H1 (cell line): Measurements from ENCODE around the gene PIK3C2G. TPM values are rescaled to one million over a fixed set of nuclear protein-coding genes. Genes with fewer than 3 reads are reported as not detected.

Experiments
- CTCF ChIA-PET: fragments of 300-600 bp; sonication (Branson Sonifier 250); formaldehyde crosslinking; loops from one replicate; lab custom pipeline; 2021; ENCODE audit not compliant: partially characterized antibody; lab: Charles Lee
- POLR2A ChIA-PET: fragments of 300-600 bp; sonication (Branson Sonifier 250); formaldehyde crosslinking; loops from one replicate; lab custom pipeline; 2021; ENCODE audit warnings: inconsistent platforms; ENCODE audit not compliant: partially characterized antibody; lab: Charles Lee
- DNase-seq, 2 experiments: peaks; one replicate each; pipeline versions ENCODE4 v3.0.0 to v3.0.0-alpha.2; 2010 to 2022; ENCODE audit warnings: low spot score in 2 of 2, low read depth in 1 of 2, mixed read lengths in 1 of 2
- FAIRE-seq: peaks from 2 replicates; lab custom pipeline; 2011; peaks lifted over from hg19 to GRCh38; lab: Jason Lieb, UNC
- H2AFZ ChIP-seq: 2 replicates; pipeline ENCODE4 v1.8.1; 2012; ENCODE audit warnings: low read length, inconsistent platforms
- H2AK5ac ChIP-seq: 2 replicates; pipeline ENCODE4 v1.6.1; 2013; ENCODE audit warnings: low read depth, low read length
- H2BK120ac ChIP-seq: replicated peaks from 2 replicates; pipeline ENCODE3; 2013; ENCODE audit warnings: low read depth, low read length, inconsistent platforms
- H2BK12ac ChIP-seq: 2 replicates; pipeline ENCODE4 v1.6.1; 2013; ENCODE audit warnings: low read depth, low read length
- H2BK15ac ChIP-seq: 2 replicates; pipeline ENCODE4 v1.6.1; 2013; ENCODE audit warnings: low read length
- H2BK20ac ChIP-seq: 2 replicates; pipeline ENCODE4 v1.6.1; 2013; ENCODE audit warnings: low read length
- H2BK5ac ChIP-seq: 2 replicates; pipeline ENCODE4 v1.6.1; 2013; ENCODE audit warnings: low read depth, low read length
- H3K14ac ChIP-seq: 2 replicates; pipeline ENCODE4 v1.6.1; 2013; ENCODE audit warnings: inconsistent platforms; ENCODE audit not compliant: insufficient read length
- H3K18ac ChIP-seq: 2 replicates; pipeline ENCODE4 v1.6.1; 2013; ENCODE audit warnings: low read length; ENCODE audit errors: extremely low read depth
- H3K23ac ChIP-seq: 2 replicates; pipeline ENCODE4 v1.6.1; 2013; ENCODE audit warnings: inconsistent platforms; ENCODE audit not compliant: insufficient read length
- H3K23me2 ChIP-seq: 2 replicates; pipeline ENCODE4 v1.6.1; 2013; ENCODE audit warnings: low read depth, low read length
- H3K27ac ChIP-seq: 2 replicates; pipeline ENCODE4 v1.6.1; 2011; ENCODE audit warnings: low read depth, low read length, inconsistent platforms
- H3K27me3 ChIP-seq, 4 experiments: replicated peaks in 1 of 4; 1 replicate in 1 of 4; 2 replicates in 3 of 4; pipeline versions ENCODE4 v1.6.1 to v1.8.1; 2011 to 2013; ENCODE audit warnings: low read length in 3 of 4, mild to moderate bottlenecking in 3 of 4, inconsistent platforms in 2 of 4, mixed read lengths in 2 of 4, moderate library complexity in 1 of 4; ENCODE audit not compliant: control insufficient read depth in 3 of 4, insufficient read depth in 3 of 4; ENCODE audit errors: extremely low read depth in 1 of 4
- H3K36me3 ChIP-seq, 4 experiments: 2 replicates each; pipeline versions ENCODE4 v1.6.1 to v1.8.1; 2011 to 2013; ENCODE audit warnings: mild to moderate bottlenecking in 4 of 4, low read length in 3 of 4, moderate library complexity in 2 of 4, control low read depth in 1 of 4, inconsistent platforms in 1 of 4; ENCODE audit not compliant: insufficient read depth in 4 of 4, control insufficient read depth in 2 of 4
- H3K4ac ChIP-seq: replicated peaks from 2 replicates; pipeline ENCODE3; 2013; ENCODE audit warnings: low read length, low read depth, mixed read lengths, inconsistent platforms; ENCODE audit not compliant: insufficient read length
- H3K4me1 ChIP-seq, 4 experiments: replicated peaks in 1 of 4; 1 replicate in 1 of 4; 2 replicates in 3 of 4; pipeline versions ENCODE4 v1.6.1 to v1.8.1; 2011 to 2013; ENCODE audit warnings: low read length in 3 of 4, inconsistent platforms in 2 of 4, mixed read lengths in 1 of 4; ENCODE audit not compliant: insufficient read depth in 4 of 4, control insufficient read depth in 3 of 4
- H3K4me2 ChIP-seq, 2 experiments: 2 replicates each; pipeline versions ENCODE4 v1.6.1 to v1.8.1; 2011 to 2013; ENCODE audit warnings: low read depth in 2 of 2, low read length in 2 of 2, control low read depth in 1 of 2, inconsistent platforms in 1 of 2, mild to moderate bottlenecking in 1 of 2; ENCODE audit not compliant: insufficient read depth in 1 of 2
- H3K4me3 ChIP-seq, 4 experiments: fragments of 200-600, 300-600 bp in 1 of 4; sonication (generic), shearing (Covaris generic), sonication (Bioruptor Twin) in 1 of 4; 2 replicates each; pipeline versions ENCODE4 v1.5.1 to v1.8.1; 2011 to 2016; ENCODE audit warnings: low read length in 4 of 4, low read depth in 3 of 4, control low read depth in 2 of 4, inconsistent platforms in 2 of 4, mild to moderate bottlenecking in 2 of 4, mixed read lengths in 1 of 4, moderate library complexity in 1 of 4; ENCODE audit not compliant: insufficient read depth in 2 of 4; ENCODE audit errors: extremely low read depth in 1 of 4
- H3K56ac ChIP-seq: replicated peaks from 2 replicates; pipeline ENCODE3; 2013; ENCODE audit warnings: low read depth, mild to moderate bottlenecking, mixed read lengths, low read length, inconsistent platforms; ENCODE audit not compliant: insufficient read length
- H3K79me1 ChIP-seq: 2 replicates; pipeline ENCODE4 v1.6.1; 2013; ENCODE audit warnings: low read depth, low read length, control low read depth
- H3K79me2 ChIP-seq, 2 experiments: 2 replicates each; pipeline versions ENCODE4 v1.6.1 to v1.8.1; 2012 to 2013; ENCODE audit warnings: low read length in 2 of 2, mild to moderate bottlenecking in 2 of 2, inconsistent platforms in 1 of 2; ENCODE audit not compliant: insufficient read depth in 2 of 2, control insufficient read depth in 1 of 2
- H3K9ac ChIP-seq, 4 experiments: replicated peaks in 1 of 4; 1 replicate in 1 of 4; 2 replicates in 3 of 4; pipeline versions ENCODE4 v1.6.1 to v1.8.1; 2011 to 2013; ENCODE audit warnings: low read depth in 3 of 4, low read length in 3 of 4, control low read depth in 2 of 4, mild to moderate bottlenecking in 2 of 4, moderate library complexity in 2 of 4, inconsistent platforms in 1 of 4; ENCODE audit errors: extremely low read depth in 1 of 4
- H3K9me3 ChIP-seq, 2 experiments: 2 replicates each; pipeline versions ENCODE4 v1.6.1 to v1.8.1; 2012 to 2013; ENCODE audit warnings: mild to moderate bottlenecking in 2 of 2, moderate library complexity in 2 of 2, control low read depth in 1 of 2, inconsistent platforms in 1 of 2, low read depth in 1 of 2, low read length in 1 of 2, mixed read lengths in 1 of 2; ENCODE audit not compliant: insufficient read depth in 2 of 2
- H4K20me1 ChIP-seq, 2 experiments: replicated peaks in 1 of 2; 2 replicates each; pipeline versions ENCODE3 to v1.8.1; 2011 to 2013; ENCODE audit warnings: inconsistent platforms in 2 of 2, low read length in 2 of 2, mild to moderate bottlenecking in 1 of 2; ENCODE audit not compliant: insufficient read depth in 2 of 2, control insufficient read depth in 1 of 2
- H4K5ac ChIP-seq: 2 replicates; pipeline ENCODE4 v1.6.1; 2013; ENCODE audit warnings: low read length, low read depth, mixed read lengths, inconsistent platforms; ENCODE audit not compliant: insufficient read length
- H4K8ac ChIP-seq: 2 replicates; pipeline ENCODE4 v1.8.0; 2013; ENCODE audit warnings: mild to moderate bottlenecking, moderate library complexity, low read length, inconsistent platforms; ENCODE audit not compliant: insufficient read depth; ENCODE audit errors: extremely low read depth
- H4K91ac ChIP-seq: replicated peaks from 2 replicates; pipeline ENCODE3; 2013; ENCODE audit warnings: low read length, mixed read lengths, inconsistent platforms; ENCODE audit not compliant: insufficient read length
- WGBS, 2 experiments: shearing (Covaris generic) in 1 of 2; methylation state at CpG; one replicate each; pipeline versions ENCODE4 v1.1.6 to v1.1.7; 2013 to 2015; ENCODE audit warnings: low lambda C conversion rate in 2 of 2, mixed read lengths in 2 of 2, inconsistent platforms in 1 of 2, low coverage in 1 of 2, missing lambda C conversion rate in 1 of 2; ENCODE audit not compliant: insufficient replicate concordance in 2 of 2, insufficient coverage in 1 of 2, insufficient read length in 1 of 2; ENCODE audit errors: extremely low coverage in 1 of 2, missing lambda C conversion rate in 1 of 2; 5-methylcytosine and 5-hydroxymethylcytosine counted together
- polyA plus RNA-seq, 7 experiments: library from polyadenylated mRNA; depleted of rRNA in 3 of 7; stranded (reverse) in 5 of 7; unstranded in 2 of 7; fragments of >200 nt in 5 of 7; fragments of 200-250 nt in 2 of 7; gene quantifications; 1 replicate in 5 of 7; 2 replicates in 1 of 7; 4 replicates in 1 of 7; pipeline versions ENCODE4 v1.2.1 to v1.2.3, GENCODE V29; 2011 to 2013; ENCODE audit warnings: missing spikeins in 2 of 7, mixed read lengths in 2 of 7
- total RNA-seq: library from RNA; stranded (reverse); fragmentation: NEBNext Ultra II Directional; extraction: Animal tissue kit (Norgen Biotek cat#: 25700); gene quantifications from 2 replicates; pipeline ENCODE4 v1.2.1, GENCODE V29; 2021
- TF ChIP-seq, protein P1 (sequence below): fragments of 300-600 bp; sonication (generic); IDR thresholded peaks from 2 replicates; pipeline ENCODE4 v1.7.1; 2012; ENCODE audit warnings: low read length, moderate library complexity, mild to moderate bottlenecking, inconsistent platforms; ENCODE audit not compliant: insufficient replicate concordance

The PIK3C2G gene
- total and polyA plus RNA-seq, 2 of the 8 experiments (the other 6 are each of a cell fraction or from before 2014, with no cell fraction given), result not detected

DNA sequence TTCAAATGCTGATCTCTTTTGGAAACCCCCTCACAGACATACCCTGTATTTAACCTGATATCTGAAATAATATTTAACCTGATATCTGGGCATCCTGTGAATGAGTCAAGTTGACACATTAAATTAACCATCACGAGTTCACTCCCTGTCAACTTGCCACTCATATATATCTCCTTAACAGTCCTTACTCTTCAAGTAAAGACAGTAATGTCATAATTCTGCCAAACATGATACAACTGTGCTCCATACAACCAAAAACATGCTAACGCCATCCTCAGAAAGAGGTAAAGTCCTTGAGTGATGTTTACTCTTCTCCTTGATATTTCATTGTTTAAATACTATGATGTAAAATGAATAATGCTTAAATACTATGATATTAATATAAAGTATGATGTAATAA, 371.5 kb downstream of the PIK3C2G start:
- Histone ChIP-seq H3K23ac (no peak overlapping the region), H3K27ac (no peak overlapping the region), H3K4me3 (no peak overlapping the region), H2BK120ac (no peak overlapping the region), H4K91ac (no peak overlapping the region), H3K27me3 (no peaks in the 10 kb centered on the region), H3K79me2 (no peaks in the 10 kb centered on the region), H2BK15ac (no peak overlapping the region), H2BK20ac (no peak overlapping the region), H3K4me2 (no peak overlapping the region), H2BK5ac (no peak overlapping the region), H4K5ac (no peak overlapping the region), H3K14ac (no peak overlapping the region), H3K23me2 (no peaks in the 10 kb centered on the region), H3K9me3 (no peaks in the 10 kb centered on the region), H4K20me1 (no peaks in the 10 kb centered on the region), H3K79me1 (no peaks in the 10 kb centered on the region), H2AFZ (no peak overlapping the region), H3K9ac (no peak overlapping the region), H2AK5ac (no peak overlapping the region), H2BK12ac (no peak overlapping the region), H3K18ac (no peak overlapping the region), H3K36me3 (no peaks in the 10 kb centered on the region), H4K8ac (no peak overlapping the region), H3K4me1 (no peaks in the 10 kb centered on the region), H3K56ac (no peak overlapping the region), H3K4ac (no peak overlapping the region)
- DNase-seq (no peak), FAIRE-seq (no peak)
- CTCF ChIA-PET, result no interaction called here
- WGBS, 2 experiments, result 85% methylated on average over 2 of the region's 2 CpGs; no CpG with 5 or more reads in 1 of the 2 experiments
- POLR2A ChIA-PET, result no interaction called here
- TF ChIP-seq, protein P1, sequence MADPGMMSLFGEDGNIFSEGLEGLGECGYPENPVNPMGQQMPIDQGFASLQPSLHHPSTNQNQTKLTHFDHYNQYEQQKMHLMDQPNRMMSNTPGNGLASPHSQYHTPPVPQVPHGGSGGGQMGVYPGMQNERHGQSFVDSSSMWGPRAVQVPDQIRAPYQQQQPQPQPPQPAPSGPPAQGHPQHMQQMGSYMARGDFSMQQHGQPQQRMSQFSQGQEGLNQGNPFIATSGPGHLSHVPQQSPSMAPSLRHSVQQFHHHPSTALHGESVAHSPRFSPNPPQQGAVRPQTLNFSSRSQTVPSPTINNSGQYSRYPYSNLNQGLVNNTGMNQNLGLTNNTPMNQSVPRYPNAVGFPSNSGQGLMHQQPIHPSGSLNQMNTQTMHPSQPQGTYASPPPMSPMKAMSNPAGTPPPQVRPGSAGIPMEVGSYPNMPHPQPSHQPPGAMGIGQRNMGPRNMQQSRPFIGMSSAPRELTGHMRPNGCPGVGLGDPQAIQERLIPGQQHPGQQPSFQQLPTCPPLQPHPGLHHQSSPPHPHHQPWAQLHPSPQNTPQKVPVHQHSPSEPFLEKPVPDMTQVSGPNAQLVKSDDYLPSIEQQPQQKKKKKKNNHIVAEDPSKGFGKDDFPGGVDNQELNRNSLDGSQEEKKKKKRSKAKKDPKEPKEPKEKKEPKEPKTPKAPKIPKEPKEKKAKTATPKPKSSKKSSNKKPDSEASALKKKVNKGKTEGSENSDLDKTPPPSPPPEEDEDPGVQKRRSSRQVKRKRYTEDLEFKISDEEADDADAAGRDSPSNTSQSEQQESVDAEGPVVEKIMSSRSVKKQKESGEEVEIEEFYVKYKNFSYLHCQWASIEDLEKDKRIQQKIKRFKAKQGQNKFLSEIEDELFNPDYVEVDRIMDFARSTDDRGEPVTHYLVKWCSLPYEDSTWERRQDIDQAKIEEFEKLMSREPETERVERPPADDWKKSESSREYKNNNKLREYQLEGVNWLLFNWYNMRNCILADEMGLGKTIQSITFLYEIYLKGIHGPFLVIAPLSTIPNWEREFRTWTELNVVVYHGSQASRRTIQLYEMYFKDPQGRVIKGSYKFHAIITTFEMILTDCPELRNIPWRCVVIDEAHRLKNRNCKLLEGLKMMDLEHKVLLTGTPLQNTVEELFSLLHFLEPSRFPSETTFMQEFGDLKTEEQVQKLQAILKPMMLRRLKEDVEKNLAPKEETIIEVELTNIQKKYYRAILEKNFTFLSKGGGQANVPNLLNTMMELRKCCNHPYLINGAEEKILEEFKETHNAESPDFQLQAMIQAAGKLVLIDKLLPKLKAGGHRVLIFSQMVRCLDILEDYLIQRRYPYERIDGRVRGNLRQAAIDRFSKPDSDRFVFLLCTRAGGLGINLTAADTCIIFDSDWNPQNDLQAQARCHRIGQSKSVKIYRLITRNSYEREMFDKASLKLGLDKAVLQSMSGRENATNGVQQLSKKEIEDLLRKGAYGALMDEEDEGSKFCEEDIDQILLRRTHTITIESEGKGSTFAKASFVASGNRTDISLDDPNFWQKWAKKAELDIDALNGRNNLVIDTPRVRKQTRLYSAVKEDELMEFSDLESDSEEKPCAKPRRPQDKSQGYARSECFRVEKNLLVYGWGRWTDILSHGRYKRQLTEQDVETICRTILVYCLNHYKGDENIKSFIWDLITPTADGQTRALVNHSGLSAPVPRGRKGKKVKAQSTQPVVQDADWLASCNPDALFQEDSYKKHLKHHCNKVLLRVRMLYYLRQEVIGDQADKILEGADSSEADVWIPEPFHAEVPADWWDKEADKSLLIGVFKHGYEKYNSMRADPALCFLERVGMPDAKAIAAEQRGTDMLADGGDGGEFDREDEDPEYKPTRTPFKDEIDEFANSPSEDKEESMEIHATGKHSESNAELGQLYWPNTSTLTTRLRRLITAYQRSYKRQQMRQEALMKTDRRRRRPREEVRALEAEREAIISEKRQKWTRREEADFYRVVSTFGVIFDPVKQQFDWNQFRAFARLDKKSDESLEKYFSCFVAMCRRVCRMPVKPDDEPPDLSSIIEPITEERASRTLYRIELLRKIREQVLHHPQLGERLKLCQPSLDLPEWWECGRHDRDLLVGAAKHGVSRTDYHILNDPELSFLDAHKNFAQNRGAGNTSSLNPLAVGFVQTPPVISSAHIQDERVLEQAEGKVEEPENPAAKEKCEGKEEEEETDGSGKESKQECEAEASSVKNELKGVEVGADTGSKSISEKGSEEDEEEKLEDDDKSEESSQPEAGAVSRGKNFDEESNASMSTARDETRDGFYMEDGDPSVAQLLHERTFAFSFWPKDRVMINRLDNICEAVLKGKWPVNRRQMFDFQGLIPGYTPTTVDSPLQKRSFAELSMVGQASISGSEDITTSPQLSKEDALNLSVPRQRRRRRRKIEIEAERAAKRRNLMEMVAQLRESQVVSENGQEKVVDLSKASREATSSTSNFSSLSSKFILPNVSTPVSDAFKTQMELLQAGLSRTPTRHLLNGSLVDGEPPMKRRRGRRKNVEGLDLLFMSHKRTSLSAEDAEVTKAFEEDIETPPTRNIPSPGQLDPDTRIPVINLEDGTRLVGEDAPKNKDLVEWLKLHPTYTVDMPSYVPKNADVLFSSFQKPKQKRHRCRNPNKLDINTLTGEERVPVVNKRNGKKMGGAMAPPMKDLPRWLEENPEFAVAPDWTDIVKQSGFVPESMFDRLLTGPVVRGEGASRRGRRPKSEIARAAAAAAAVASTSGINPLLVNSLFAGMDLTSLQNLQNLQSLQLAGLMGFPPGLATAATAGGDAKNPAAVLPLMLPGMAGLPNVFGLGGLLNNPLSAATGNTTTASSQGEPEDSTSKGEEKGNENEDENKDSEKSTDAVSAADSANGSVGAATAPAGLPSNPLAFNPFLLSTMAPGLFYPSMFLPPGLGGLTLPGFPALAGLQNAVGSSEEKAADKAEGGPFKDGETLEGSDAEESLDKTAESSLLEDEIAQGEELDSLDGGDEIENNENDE, result no peak
